ENCODE data around the gene MOCS2.
A peak's percentile ranks its signal among the peaks of the same experiment; 100 is the strongest.

Gene MOCS2

GRCh38 chr5:53111139-53111538 lies 1.6 kb upstream of the MOCS2 start:
- Histone ChIP-seq H3K9ac (ENCODE audit: low read depth, low read length) (no peak overlapping the region), H3K36me3 (ENCODE audit: insufficient read depth, low read length) (no peaks in the 10 kb centered on the region), H3K4me1 (ENCODE audit: insufficient read depth, low read length) (peaks cover 14% of the 10 kb centered on the region), H3K9me3 (ENCODE audit: control insufficient read depth, insufficient read depth, low read length) (no peaks in the 10 kb centered on the region)

- peak overlapping the region; percentile 99 for H3K9ac ChIP-seq (ENCODE audit: low read depth, low read length)
- H3K36me3 ChIP-seq (ENCODE audit: insufficient read depth, low read length) = no peaks in the 10 kb centered on the region
- H3K4me1 ChIP-seq (ENCODE audit: insufficient read depth, low read length) = peaks cover 14% of the 10 kb centered on the region
- H3K9me3 ChIP-seq (ENCODE audit: control insufficient read depth, insufficient read depth, low read length) = no peaks in the 10 kb centered on the region
These were observed 599 bp upstream of the MOCS2 start for GRCh38 chr5:53110156-53110555.

GRCh38 chr5:53109056-53109442 lies 508 bp downstream of the MOCS2 start:
- Histone ChIP-seq H3K36me3 (ENCODE audit: insufficient read depth, low read length) (no peaks in the 10 kb centered on the region), H3K9ac (ENCODE audit: low read depth, low read length) (peak overlapping the region; percentile 99), H3K9me3 (ENCODE audit: control insufficient read depth, insufficient read depth, low read length) (no peaks in the 10 kb centered on the region), H3K4me1 (ENCODE audit: insufficient read depth, low read length) (peaks cover 6% of the 10 kb centered on the region)

DNA sequence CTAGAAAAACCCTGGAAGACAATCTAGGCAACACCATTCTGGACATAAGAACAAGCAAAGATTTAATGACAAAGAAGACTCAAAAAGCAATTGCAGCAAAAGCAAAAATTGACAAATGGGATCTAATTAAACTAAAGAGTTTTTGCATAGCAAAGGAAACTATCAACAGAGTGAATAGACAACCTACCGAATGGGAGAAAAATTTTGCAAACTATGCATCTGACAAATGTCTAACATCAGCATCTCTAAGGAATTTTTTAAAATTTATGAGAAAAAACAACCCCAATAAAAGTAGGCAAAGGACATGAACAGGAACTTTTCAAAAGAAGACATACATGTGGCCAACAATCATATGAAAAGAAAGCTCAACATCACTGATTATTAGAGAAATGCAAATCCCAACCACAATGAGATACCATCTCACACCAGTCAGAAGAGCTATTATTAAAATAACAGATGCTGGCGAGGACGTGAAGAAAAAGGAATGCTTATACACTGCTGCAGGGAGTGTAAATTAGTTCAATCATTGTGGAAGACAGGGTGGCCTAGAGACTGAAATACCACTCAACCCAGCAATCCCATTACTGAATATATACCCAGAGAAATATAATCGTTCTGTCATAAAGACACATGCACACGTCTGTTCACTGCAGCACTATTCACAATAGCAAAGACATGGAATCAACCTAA lies 3.8 kb downstream of the MOCS2 start:
- Histone ChIP-seq H3K9ac (ENCODE audit: low read depth, low read length) (no peak overlapping the region), H3K36me3 (ENCODE audit: insufficient read depth, low read length) (no peaks in the 10 kb centered on the region), H3K4me1 (ENCODE audit: insufficient read depth, low read length) (peaks cover 5% of the 10 kb centered on the region), H3K9me3 (ENCODE audit: control insufficient read depth, insufficient read depth, low read length) (no peaks in the 10 kb centered on the region)

- H3K36me3 ChIP-seq (ENCODE audit: insufficient read depth, low read length) = peaks cover 3% of the 10 kb centered on the region; the same call in 1 of the 2 replicates
- no peaks in the 10 kb centered on the region for H3K9me3 ChIP-seq (ENCODE audit: control insufficient read depth, insufficient read depth, low read length)
- H3K9ac ChIP-seq (ENCODE audit: low read depth, low read length) = no peak overlapping the region
- H3K4me1 ChIP-seq (ENCODE audit: insufficient read depth, low read length) = no peaks in the 10 kb centered on the region
These were observed 9.0 kb downstream of the MOCS2 start for GRCh38 chr5:53100606-53101005.

DNA sequence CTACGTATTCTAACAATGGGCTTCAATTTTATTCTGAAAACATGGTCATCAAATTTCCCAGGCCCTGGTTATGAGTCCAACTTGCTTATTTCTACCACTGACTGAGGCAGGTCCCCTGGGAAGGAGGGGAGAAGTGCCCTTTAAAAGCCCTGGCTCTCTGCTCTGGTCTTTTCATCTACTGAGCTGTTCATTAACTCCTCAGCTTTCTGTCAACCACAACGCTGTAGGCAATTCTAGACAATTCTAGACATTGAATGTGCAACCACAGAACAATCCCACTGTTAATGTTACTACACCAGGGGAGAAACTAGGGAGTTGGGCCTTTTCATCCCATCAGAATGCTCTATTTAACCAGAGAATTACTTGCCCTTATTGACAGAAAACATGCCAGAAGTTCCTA lies 10.0 kb downstream of the MOCS2 start:
- Histone ChIP-seq H3K4me1 (ENCODE audit: insufficient read depth, low read length) (no peaks in the 10 kb centered on the region), H3K36me3 (ENCODE audit: insufficient read depth, low read length) (peaks cover 3% of the 10 kb centered on the region; the same call in 1 of the 2 replicates), H3K9me3 (ENCODE audit: control insufficient read depth, insufficient read depth, low read length) (no peaks in the 10 kb centered on the region), H3K9ac (ENCODE audit: low read depth, low read length) (no peak overlapping the region)

DNA sequence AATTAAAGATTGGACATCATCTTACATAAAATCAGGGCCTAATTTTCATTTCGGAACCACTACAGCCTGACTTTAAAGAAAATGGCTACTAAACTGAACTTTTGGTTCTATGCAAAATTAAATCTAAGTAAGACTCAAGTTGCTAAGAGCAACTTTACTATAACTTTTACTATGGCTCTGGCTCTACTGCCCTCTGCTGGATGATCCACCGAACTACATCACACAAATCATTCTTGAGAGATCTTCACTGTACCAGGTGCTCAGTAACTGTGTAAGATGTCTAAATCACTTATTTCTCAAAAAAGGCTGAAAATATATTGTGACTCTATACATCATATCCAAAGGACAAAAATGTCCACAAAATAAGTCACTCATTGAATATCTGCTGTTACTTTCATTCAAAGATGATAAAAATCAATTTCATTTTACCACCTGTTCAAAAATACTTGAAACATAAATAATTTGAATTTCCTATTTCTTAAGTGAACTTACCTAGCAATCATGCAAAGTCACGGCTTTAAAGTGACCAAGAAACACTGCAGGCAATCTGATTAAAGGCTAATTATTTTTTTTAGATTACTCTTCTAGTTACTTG lies 13.5 kb downstream of the MOCS2 start:
- Histone ChIP-seq H3K9ac (ENCODE audit: low read depth, low read length) (no peak overlapping the region), H3K4me1 (ENCODE audit: insufficient read depth, low read length) (no peaks in the 10 kb centered on the region), H3K36me3 (ENCODE audit: insufficient read depth, low read length) (peaks cover 3% of the 10 kb centered on the region; the same call in 1 of the 2 replicates), H3K9me3 (ENCODE audit: control insufficient read depth, insufficient read depth, low read length) (no peaks in the 10 kb centered on the region)

- Histone ChIP-seq H3K9ac (ENCODE audit: low read depth, low read length) (no peak overlapping the region), H3K9me3 (ENCODE audit: control insufficient read depth, insufficient read depth, low read length) (no peaks in the 10 kb centered on the region), H3K36me3 (ENCODE audit: insufficient read depth, low read length) (peaks cover 3% of the 10 kb centered on the region; the same call in 1 of the 2 replicates), H3K4me1 (ENCODE audit: insufficient read depth, low read length) (no peaks in the 10 kb centered on the region)
These were observed 14.3 kb downstream of the MOCS2 start for GRCh38 chr5:53095217-53095616.

- no peaks in the 10 kb centered on the region for H3K4me1 ChIP-seq (ENCODE audit: insufficient read depth, low read length)
- H3K9me3 ChIP-seq (ENCODE audit: control insufficient read depth, insufficient read depth, low read length) = no peaks in the 10 kb centered on the region
- H3K9ac ChIP-seq (ENCODE audit: low read depth, low read length) = no peak overlapping the region
- H3K36me3 ChIP-seq (ENCODE audit: insufficient read depth, low read length) = no peaks in the 10 kb centered on the region
These were observed 17.3 kb downstream of the MOCS2 start for GRCh38 chr5:53092242-53092641.

- Histone ChIP-seq H3K9me3 (ENCODE audit: control insufficient read depth, insufficient read depth, low read length) (no peaks in the 10 kb centered on the region), H3K4me1 (ENCODE audit: insufficient read depth, low read length) (no peaks in the 10 kb centered on the region), H3K9ac (ENCODE audit: low read depth, low read length) (no peak overlapping the region), H3K36me3 (ENCODE audit: insufficient read depth, low read length) (no peaks in the 10 kb centered on the region)
These were observed 18.3 kb downstream of the MOCS2 start for GRCh38 chr5:53091289-53091688.

DNA sequence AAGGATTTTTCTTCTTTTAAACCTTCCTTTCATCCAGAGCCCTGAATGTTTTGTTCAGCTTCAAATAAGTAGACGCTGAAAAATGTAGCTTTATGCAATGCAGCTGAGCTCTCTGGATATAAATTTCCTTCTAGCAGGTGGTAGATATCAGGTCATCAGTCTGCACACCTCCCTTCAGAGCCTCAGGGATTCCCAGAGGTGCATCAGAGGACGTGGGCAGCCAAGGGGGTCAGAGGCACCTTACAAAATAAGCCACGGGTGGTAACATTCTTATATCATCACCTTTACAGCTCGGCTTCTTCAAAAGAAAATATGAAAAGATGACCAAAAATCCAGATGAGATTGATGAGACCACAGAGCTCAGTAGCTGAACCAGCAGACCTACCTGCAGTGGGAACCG lies 19.3 kb downstream of the MOCS2 start:
- H3K9ac ChIP-seq (ENCODE audit: low read depth, low read length) = no peak overlapping the region
- no peaks in the 10 kb centered on the region for H3K36me3 ChIP-seq (ENCODE audit: insufficient read depth, low read length)
- H3K4me1 ChIP-seq (ENCODE audit: insufficient read depth, low read length) = no peaks in the 10 kb centered on the region
- H3K9me3 ChIP-seq (ENCODE audit: control insufficient read depth, insufficient read depth, low read length) = no peaks in the 10 kb centered on the region

GRCh38 chr5:53089481-53089991 lies 20.0 kb downstream of the MOCS2 start:
- no peaks in the 10 kb centered on the region for H3K4me1 ChIP-seq (ENCODE audit: insufficient read depth, low read length)
- H3K36me3 ChIP-seq (ENCODE audit: insufficient read depth, low read length) = no peaks in the 10 kb centered on the region
- no peak overlapping the region for H3K9ac ChIP-seq (ENCODE audit: low read depth, low read length)
- no peaks in the 10 kb centered on the region for H3K9me3 ChIP-seq (ENCODE audit: control insufficient read depth, insufficient read depth, low read length)

DNA sequence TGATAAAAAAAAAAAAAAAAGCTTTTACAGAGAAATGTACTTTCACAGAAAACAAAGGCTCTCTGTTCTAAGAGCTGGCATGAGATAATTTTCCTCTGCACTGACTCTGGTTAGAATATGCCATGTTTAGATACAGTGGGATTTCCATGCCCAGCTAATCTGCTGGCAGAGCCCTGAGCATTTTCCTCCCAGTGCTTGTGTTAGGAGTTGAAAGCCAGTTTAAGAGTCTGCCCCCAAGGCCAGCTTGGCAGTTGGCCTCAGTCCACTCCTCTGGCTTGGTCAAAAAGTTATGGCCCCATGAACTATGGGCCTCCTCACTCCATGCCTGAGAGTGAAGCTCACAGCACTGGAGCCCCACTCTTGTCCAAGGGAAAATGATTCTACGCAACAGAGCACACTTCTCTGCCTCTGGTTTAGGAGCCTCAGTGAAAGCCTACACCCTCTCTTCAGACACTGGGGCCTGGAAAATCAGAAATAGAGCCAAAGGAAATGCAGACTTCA lies 21.9 kb downstream of the MOCS2 start:
- no peaks in the 10 kb centered on the region for H3K36me3 ChIP-seq (ENCODE audit: insufficient read depth, low read length)
- H3K9ac ChIP-seq (ENCODE audit: low read depth, low read length) = no peak overlapping the region
- H3K4me1 ChIP-seq (ENCODE audit: insufficient read depth, low read length) = no peaks in the 10 kb centered on the region
- no peaks in the 10 kb centered on the region for H3K9me3 ChIP-seq (ENCODE audit: control insufficient read depth, insufficient read depth, low read length)

GRCh38 chr5:53087171-53087570 lies 22.4 kb downstream of the MOCS2 start:
- Histone ChIP-seq H3K36me3 (ENCODE audit: insufficient read depth, low read length) (no peaks in the 10 kb centered on the region), H3K9ac (ENCODE audit: low read depth, low read length) (no peak overlapping the region), H3K9me3 (ENCODE audit: control insufficient read depth, insufficient read depth, low read length) (no peaks in the 10 kb centered on the region), H3K4me1 (ENCODE audit: insufficient read depth, low read length) (no peaks in the 10 kb centered on the region)

All from ES-I3 (cell line).